Measurements from ENCODE around the gene RAMACL.

DNA sequence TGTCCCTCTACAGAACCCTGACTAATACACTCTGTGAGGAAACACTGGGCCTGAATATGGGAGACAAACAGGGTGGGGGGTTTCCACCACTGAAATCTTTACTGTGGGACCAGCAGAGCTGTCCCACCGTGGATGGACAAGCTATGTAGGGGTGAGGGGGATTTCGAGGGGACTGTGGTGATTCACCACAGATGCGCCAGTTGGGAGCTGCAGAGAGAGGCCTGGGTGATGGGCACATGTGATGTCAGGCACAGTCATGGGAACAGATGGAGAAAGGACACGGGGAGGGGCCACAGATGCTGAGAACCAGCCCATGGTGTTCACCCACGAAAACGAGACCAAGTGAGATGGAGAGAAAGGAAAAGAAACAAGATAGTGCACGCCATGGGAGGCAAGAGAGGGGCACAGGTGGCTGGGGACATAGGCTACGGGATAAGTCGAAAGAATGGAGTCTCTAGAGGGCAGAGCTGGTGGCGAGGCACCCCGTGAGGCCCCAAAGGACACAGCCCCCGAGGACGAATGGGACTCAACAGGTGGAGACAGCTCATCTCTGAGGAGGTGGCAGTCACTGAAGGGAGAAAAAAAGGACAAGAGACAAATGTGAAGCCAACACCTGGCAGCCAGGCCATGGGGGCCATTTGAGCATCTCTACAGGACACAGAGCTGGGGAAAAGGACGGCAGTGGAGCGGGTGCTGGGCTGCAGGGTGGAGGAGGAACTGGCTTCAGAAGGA, 10.5 kb upstream of the RAMACL start:
- TF ChIP-seq, protein P1, sequence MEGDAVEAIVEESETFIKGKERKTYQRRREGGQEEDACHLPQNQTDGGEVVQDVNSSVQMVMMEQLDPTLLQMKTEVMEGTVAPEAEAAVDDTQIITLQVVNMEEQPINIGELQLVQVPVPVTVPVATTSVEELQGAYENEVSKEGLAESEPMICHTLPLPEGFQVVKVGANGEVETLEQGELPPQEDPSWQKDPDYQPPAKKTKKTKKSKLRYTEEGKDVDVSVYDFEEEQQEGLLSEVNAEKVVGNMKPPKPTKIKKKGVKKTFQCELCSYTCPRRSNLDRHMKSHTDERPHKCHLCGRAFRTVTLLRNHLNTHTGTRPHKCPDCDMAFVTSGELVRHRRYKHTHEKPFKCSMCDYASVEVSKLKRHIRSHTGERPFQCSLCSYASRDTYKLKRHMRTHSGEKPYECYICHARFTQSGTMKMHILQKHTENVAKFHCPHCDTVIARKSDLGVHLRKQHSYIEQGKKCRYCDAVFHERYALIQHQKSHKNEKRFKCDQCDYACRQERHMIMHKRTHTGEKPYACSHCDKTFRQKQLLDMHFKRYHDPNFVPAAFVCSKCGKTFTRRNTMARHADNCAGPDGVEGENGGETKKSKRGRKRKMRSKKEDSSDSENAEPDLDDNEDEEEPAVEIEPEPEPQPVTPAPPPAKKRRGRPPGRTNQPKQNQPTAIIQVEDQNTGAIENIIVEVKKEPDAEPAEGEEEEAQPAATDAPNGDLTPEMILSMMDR (IDR thresholded peaks at IDR 0.05; ENCODE audit: low read depth, low read length) = no peak
- TF ChIP-seq POLR2A (IDR thresholded peaks at IDR 0.05; ENCODE audit: extremely low read depth, insufficient read length) = no peak
- no peak for TF ChIP-seq MYC (IDR thresholded peaks at IDR 0.05; ENCODE audit: low read depth, low read length)
- TF ChIP-seq, protein P2, sequence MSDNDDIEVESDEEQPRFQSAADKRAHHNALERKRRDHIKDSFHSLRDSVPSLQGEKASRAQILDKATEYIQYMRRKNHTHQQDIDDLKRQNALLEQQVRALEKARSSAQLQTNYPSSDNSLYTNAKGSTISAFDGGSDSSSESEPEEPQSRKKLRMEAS (IDR thresholded peaks at IDR 0.05; ENCODE audit: low read depth, low read length) = no peak

Data from NB4 (cell line).